H9 (cell line): ENCODE results near the gene ENDOU. TPM values are rescaled to one million over a fixed set of nuclear protein-coding genes. Genes with fewer than 3 reads are reported as not detected.

ENCODE experiments used
- DNase-seq: peaks from one replicate; pipeline ENCODE4 v3.0.0-alpha.2; 2017
- H2AFZ ChIP-seq: one replicate; pipeline ENCODE4 v1.6.1; 2013; ENCODE audit warnings: mild to moderate bottlenecking, low read length, control low read depth, moderate library complexity
- H2AK5ac ChIP-seq: 2 replicates; pipeline ENCODE4 v1.6.1; 2013; ENCODE audit warnings: low read length, control low read depth, mixed read lengths; ENCODE audit not compliant: insufficient read length
- H2BK120ac ChIP-seq: one replicate; pipeline ENCODE4 v1.6.1; 2013; ENCODE audit warnings: low read depth, mild to moderate bottlenecking, low read length, control low read depth, inconsistent platforms; ENCODE audit not compliant: poor library complexity, severe bottlenecking
- H2BK12ac ChIP-seq: 2 replicates; pipeline ENCODE4 v1.6.1; 2013; ENCODE audit warnings: low read length, control low read depth, mixed read lengths, low read depth; ENCODE audit not compliant: insufficient read length
- H2BK15ac ChIP-seq: 2 replicates; pipeline ENCODE4 v1.6.1; 2013; ENCODE audit warnings: low read depth, low read length, control low read depth
- H2BK20ac ChIP-seq: one replicate; pipeline ENCODE4 v1.6.1; 2013; ENCODE audit warnings: low read depth, mild to moderate bottlenecking, low read length, control low read depth, inconsistent platforms; ENCODE audit not compliant: poor library complexity, severe bottlenecking
- H2BK5ac ChIP-seq: 2 replicates; pipeline ENCODE4 v1.6.1; 2013; ENCODE audit warnings: low read length, control low read depth, mixed read lengths; ENCODE audit not compliant: insufficient read length
- H3K14ac ChIP-seq: 2 replicates; pipeline ENCODE4 v1.6.1; 2013; ENCODE audit warnings: low read length, control low read depth; ENCODE audit not compliant: insufficient read depth
- H3K18ac ChIP-seq: 2 replicates; pipeline ENCODE4 v1.6.1; 2013; ENCODE audit warnings: low read depth, mild to moderate bottlenecking, mixed read lengths, low read length, control low read depth; ENCODE audit not compliant: insufficient read length
- H3K23ac ChIP-seq: 2 replicates; pipeline ENCODE4 v1.6.1; 2013; ENCODE audit warnings: low read length, control low read depth, mixed read lengths, low read depth; ENCODE audit not compliant: insufficient read length
- H3K23me2 ChIP-seq: 2 replicates; pipeline ENCODE4 v1.6.1; 2013; ENCODE audit warnings: low read depth, mild to moderate bottlenecking, mixed read lengths, low read length, control low read depth; ENCODE audit not compliant: insufficient read length, poor library complexity, severe bottlenecking
- H3K27ac ChIP-seq: 2 replicates; pipeline ENCODE4 v1.5.1; 2013; ENCODE audit warnings: low read length, control low read depth, mixed read lengths, low read depth; ENCODE audit not compliant: insufficient read length
- H3K27me3 ChIP-seq: 2 replicates; pipeline ENCODE4 v1.6.1; 2013; ENCODE audit warnings: low read length, control low read depth, inconsistent platforms; ENCODE audit not compliant: insufficient read depth
- H3K4ac ChIP-seq: 2 replicates; pipeline ENCODE4 v1.6.1; 2013; ENCODE audit warnings: low read depth, mild to moderate bottlenecking, control low read depth, inconsistent platforms, low read length, moderate library complexity
- H3K4me1 ChIP-seq: 2 replicates; pipeline ENCODE4 v1.6.1; 2013; ENCODE audit warnings: low read length, control low read depth, inconsistent platforms; ENCODE audit not compliant: insufficient read depth
- H3K4me2 ChIP-seq: 2 replicates; pipeline ENCODE4 v1.6.1; 2013; ENCODE audit warnings: low read length, control low read depth, mixed read lengths; ENCODE audit not compliant: insufficient read length, insufficient read depth
- H3K56ac ChIP-seq: 2 replicates; pipeline ENCODE4 v1.6.1; 2013; ENCODE audit warnings: low read depth, mild to moderate bottlenecking, mixed read lengths, low read length, control low read depth; ENCODE audit not compliant: insufficient read length
- H3K79me1 ChIP-seq: 2 replicates; pipeline ENCODE4 v1.6.1; 2013; ENCODE audit warnings: low read depth, mild to moderate bottlenecking, moderate library complexity, low read length, control low read depth, inconsistent platforms; ENCODE audit not compliant: insufficient read depth, poor library complexity, severe bottlenecking
- H3K79me2 ChIP-seq: 2 replicates; pipeline ENCODE4 v1.6.1; 2013; ENCODE audit warnings: low read length, control low read depth, inconsistent platforms; ENCODE audit not compliant: insufficient read depth
- H3K9ac ChIP-seq: 2 replicates; pipeline ENCODE4 v1.6.1; 2013; ENCODE audit warnings: low read length, control low read depth, mixed read lengths; ENCODE audit not compliant: insufficient read length; ENCODE audit errors: extremely low read depth
- H3K9me3 ChIP-seq: one replicate; pipeline ENCODE4 v1.6.1; 2013; ENCODE audit warnings: low read depth, low read length, inconsistent platforms; ENCODE audit not compliant: control insufficient read depth
- H3T11ph ChIP-seq: one replicate; pipeline ENCODE4 v1.6.1; 2013; ENCODE audit warnings: mild to moderate bottlenecking, low read length, control low read depth, inconsistent platforms
- H4K20me1 ChIP-seq: one replicate; pipeline ENCODE4 v1.6.1; 2013; ENCODE audit not compliant: control insufficient read depth, insufficient read length, insufficient read depth
- H4K5ac ChIP-seq: 2 replicates; pipeline ENCODE4 v1.6.1; 2013; ENCODE audit warnings: low read depth, mild to moderate bottlenecking, mixed read lengths, low read length, control low read depth; ENCODE audit not compliant: insufficient read length
- H4K8ac ChIP-seq: replicated peaks from 2 replicates; pipeline ENCODE4 v1.6.1; 2013; ENCODE audit warnings: low read length, control low read depth, mixed read lengths, low read depth; ENCODE audit not compliant: insufficient read length
- H4K91ac ChIP-seq: 2 replicates; pipeline ENCODE4 v1.6.1; 2013; ENCODE audit warnings: low read depth, mild to moderate bottlenecking, moderate library complexity, mixed read lengths, low read length, control low read depth; ENCODE audit not compliant: insufficient read length
- H3K27ac Mint-ChIP-seq, 3 experiments: 2 replicates in 2 of 3; 3 replicates in 1 of 3; pipeline ENCODE4 v1.8.0; 2020 to 2021; ENCODE audit warnings: mixed read lengths in 3 of 3, mild to moderate bottlenecking in 1 of 3, moderate library complexity in 1 of 3
- H3K27me3 Mint-ChIP-seq: 2 replicates; pipeline ENCODE4 v1.8.0; 2021; ENCODE audit warnings: low read depth, mild to moderate bottlenecking, moderate library complexity, mixed read lengths
- H3K36me3 Mint-ChIP-seq, 3 experiments: 2 replicates in 2 of 3; 3 replicates in 1 of 3; pipeline ENCODE4 v1.8.0; 2020 to 2021; ENCODE audit warnings: low read depth in 3 of 3, mixed read lengths in 3 of 3; ENCODE audit not compliant: insufficient read depth in 1 of 3
- H3K4me1 Mint-ChIP-seq, 2 experiments: 2 replicates each; pipeline ENCODE4 v1.8.0; 2020; ENCODE audit warnings: mixed read lengths in 2 of 2
- H3K4me3 Mint-ChIP-seq, 2 experiments: 2 replicates in 1 of 2; 3 replicates in 1 of 2; pipeline ENCODE4 v1.8.0; 2020 to 2021; ENCODE audit warnings: mild to moderate bottlenecking in 2 of 2, mixed read lengths in 2 of 2, moderate library complexity in 1 of 2
- H3K9me3 Mint-ChIP-seq, 2 experiments: 2 replicates in 1 of 2; 3 replicates in 1 of 2; pipeline ENCODE4 v1.8.0; 2020; ENCODE audit warnings: mild to moderate bottlenecking in 2 of 2, mixed read lengths in 2 of 2, moderate library complexity in 1 of 2
- total RNA-seq: library from RNA; stranded (reverse); gene quantifications from 2 replicates; pipeline ENCODE4 v1.2.1, GENCODE V29; 2021
- TF ChIP-seq, protein P1 (sequence below): fragments of 200-600 bp; sonication (generic); conservative IDR thresholded peaks from 3 replicates; pipeline ENCODE4 v1.8.0; 2021; ENCODE audit warnings: antibody characterized with exemption, mild to moderate bottlenecking

ENDOU gene
- total RNA-seq, 1 experiment from 2014 or later = not detected

DNA sequence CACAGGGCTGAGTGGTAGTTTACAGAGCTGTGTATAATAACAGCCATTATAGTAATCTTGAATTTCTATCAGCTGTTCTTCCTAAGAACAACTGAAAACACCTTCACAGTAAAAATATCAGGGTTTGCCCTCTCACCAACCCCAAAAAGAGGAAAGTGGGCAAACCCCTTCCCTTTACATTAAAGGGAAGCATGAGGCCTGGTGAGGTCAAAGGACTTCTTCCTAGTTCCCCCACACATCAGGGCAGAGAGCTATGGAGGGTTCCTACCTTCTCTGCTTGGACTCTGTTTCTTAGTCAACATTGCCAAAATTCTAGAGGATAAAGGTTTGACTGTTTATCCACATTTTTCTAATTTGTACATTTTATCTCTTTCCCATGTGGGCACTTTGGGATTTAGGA, 15.0 kb downstream of the ENDOU start:
- no peak overlapping the region for H4K5ac ChIP-seq
- H3K36me3 Mint-ChIP-seq = no peaks in the 10 kb centered on the region
- H2AFZ ChIP-seq = no peak overlapping the region
- no peak overlapping the region for H2BK15ac ChIP-seq
- peaks cover 6% of the 10 kb centered on the region for H3K23me2 ChIP-seq
- H3K79me1 ChIP-seq = no peaks in the 10 kb centered on the region
- H4K91ac ChIP-seq = no peak overlapping the region
- no peak overlapping the region for H3T11ph ChIP-seq
- H3K4me3 Mint-ChIP-seq = no peak overlapping the region
- H3K56ac ChIP-seq = no peak overlapping the region
- no peak for DNase-seq
- H3K4ac ChIP-seq = no peak overlapping the region
- no peak overlapping the region for H2BK20ac ChIP-seq
- H4K20me1 ChIP-seq = no peaks in the 10 kb centered on the region
- no peak overlapping the region for H2AK5ac ChIP-seq
- no peak overlapping the region for H3K23ac ChIP-seq
- H3K4me2 ChIP-seq = no peak overlapping the region
- H3K18ac ChIP-seq = no peak overlapping the region
- peaks cover 15% of the 10 kb centered on the region for H3K27me3 Mint-ChIP-seq
- no peak overlapping the region for H2BK120ac ChIP-seq
- H3K4me1 Mint-ChIP-seq = peaks cover 7 to 8% of the 10 kb centered on the region in 2 experiments
- no peak overlapping the region for H3K27ac ChIP-seq
- no peak overlapping the region for H2BK5ac ChIP-seq
- peaks cover under 1% of the 10 kb centered on the region; the same call in 1 of the 2 replicates for H3K79me2 ChIP-seq
- no peak overlapping the region for H4K8ac ChIP-seq
- no peaks in the 10 kb centered on the region for H3K9me3 ChIP-seq
- H3K9me3 Mint-ChIP-seq = no peaks in the 10 kb centered on the region
- no peak overlapping the region for H3K9ac ChIP-seq
- TF ChIP-seq, protein P1, sequence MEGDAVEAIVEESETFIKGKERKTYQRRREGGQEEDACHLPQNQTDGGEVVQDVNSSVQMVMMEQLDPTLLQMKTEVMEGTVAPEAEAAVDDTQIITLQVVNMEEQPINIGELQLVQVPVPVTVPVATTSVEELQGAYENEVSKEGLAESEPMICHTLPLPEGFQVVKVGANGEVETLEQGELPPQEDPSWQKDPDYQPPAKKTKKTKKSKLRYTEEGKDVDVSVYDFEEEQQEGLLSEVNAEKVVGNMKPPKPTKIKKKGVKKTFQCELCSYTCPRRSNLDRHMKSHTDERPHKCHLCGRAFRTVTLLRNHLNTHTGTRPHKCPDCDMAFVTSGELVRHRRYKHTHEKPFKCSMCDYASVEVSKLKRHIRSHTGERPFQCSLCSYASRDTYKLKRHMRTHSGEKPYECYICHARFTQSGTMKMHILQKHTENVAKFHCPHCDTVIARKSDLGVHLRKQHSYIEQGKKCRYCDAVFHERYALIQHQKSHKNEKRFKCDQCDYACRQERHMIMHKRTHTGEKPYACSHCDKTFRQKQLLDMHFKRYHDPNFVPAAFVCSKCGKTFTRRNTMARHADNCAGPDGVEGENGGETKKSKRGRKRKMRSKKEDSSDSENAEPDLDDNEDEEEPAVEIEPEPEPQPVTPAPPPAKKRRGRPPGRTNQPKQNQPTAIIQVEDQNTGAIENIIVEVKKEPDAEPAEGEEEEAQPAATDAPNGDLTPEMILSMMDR = no peak
- H3K14ac ChIP-seq = no peak overlapping the region
- no peak overlapping the region for H3K27ac Mint-ChIP-seq
- no peak overlapping the region for H2BK12ac ChIP-seq
- no peaks in the 10 kb centered on the region for H3K4me1 ChIP-seq
- H3K27me3 ChIP-seq = no peaks in the 10 kb centered on the region
